GM18519 (cell line): ENCODE measurements around the gene THRAP3.

Experiments
- ATAC-seq: cut with Tn5 transposase; IDR thresholded peaks from one replicate; pipeline ENCODE4 v1.9.1; 2021; ENCODE audit warnings: mild to moderate bottlenecking, moderate library complexity; ENCODE audit not compliant: unreplicated experiment, low FRiP score

The THRAP3 gene

GRCh38 chr1:36351227-36351977 lies 127.2 kb downstream of the THRAP3 start:
- ATAC-seq, result no peak

GRCh38 chr1:36352125-36352909 lies 128.1 kb downstream of the THRAP3 start:
- ATAC-seq, result no peak

- ATAC-seq, result no peak
Observed at GRCh38 chr1:36352910-36353878, 129.0 kb downstream of the THRAP3 start.

GRCh38 chr1:36354486-36354885 lies 130.2 kb downstream of the THRAP3 start:
- no peak for ATAC-seq
